GM12874 (cell line): ENCODE measurements around the gene PRLHR.

Source experiments
- CTCF ChIP-seq: IDR thresholded peaks from 2 replicates; pipeline ENCODE4 v1.5.1; 2011; ENCODE audit warnings: low read depth, mild to moderate bottlenecking, control low read depth, low read length, moderate library complexity; ENCODE audit not compliant: insufficient read depth

PRLHR gene

GRCh38 chr10:118626953-118627352 lies 31.5 kb upstream of the PRLHR start:
- peak; percentile 70 for TF ChIP-seq CTCF

- no peak for TF ChIP-seq CTCF
These were observed 30.1 kb upstream of the PRLHR start for GRCh38 chr10:118625504-118625903.

GRCh38 chr10:118624747-118625146 lies 29.3 kb upstream of the PRLHR start:
- TF ChIP-seq CTCF = no peak

GRCh38 chr10:118621304-118621942 lies 26.0 kb upstream of the PRLHR start:
- TF ChIP-seq CTCF = no peak

GRCh38 chr10:118610577-118610976 lies 15.1 kb upstream of the PRLHR start:
- TF ChIP-seq CTCF = no peak

GRCh38 chr10:118607768-118608354 lies 12.4 kb upstream of the PRLHR start:
- TF ChIP-seq CTCF = no peak

- no peak for TF ChIP-seq CTCF
These were observed 10.2 kb upstream of the PRLHR start for GRCh38 chr10:118605694-118606093.
